Gastroesophageal sphincter (tissue), 4 donors: ENCODE results near the gene BICC1. TPM values are rescaled to one million over a fixed set of nuclear protein-coding genes. Genes with fewer than 3 reads are reported as not detected.

Source experiments
- ATAC-seq: fragments of 150-250 bp; one replicate; pipeline ENCODE4 v1.9.1; 2016; ENCODE audit warnings: mild to moderate bottlenecking, moderate library complexity
- H3K27ac ChIP-seq, 4 donors: fragments of 200-600 bp; sonication (generic) in 3 of 4; 1 replicate in 3 of 4; 2 replicates in 1 of 4; pipeline ENCODE4 v1.5.1; 2016 to 2019
- H3K27me3 ChIP-seq: fragments of 200-600 bp; sonication (generic); one replicate; pipeline ENCODE4 v1.5.1; 2019
- H3K36me3 ChIP-seq, 2 donors: fragments of 200-600 bp; sonication (generic); one replicate each; pipeline ENCODE4 v1.5.1; 2019; ENCODE audit warnings: control low read depth in 1 of 2
- H3K4me1 ChIP-seq, 3 donors: fragments of 200-600 bp; sonication (generic); 1 replicate in 2 of 3; 2 replicates in 1 of 3; pipeline ENCODE4 v1.5.1; 2016 to 2019; ENCODE audit warnings: control low read depth in 2 of 3
- H3K4me3 ChIP-seq, 2 donors: fragments of 200-600 bp; sonication (generic); one replicate each; pipeline ENCODE4 v1.5.1; 2019; ENCODE audit warnings: mild to moderate bottlenecking in 1 of 2, moderate library complexity in 1 of 2
- H3K9me3 ChIP-seq, 3 donors: fragments of 200-600 bp; sonication (generic); one replicate each; pipeline ENCODE4 v1.5.1; 2017 to 2019; ENCODE audit warnings: control low read depth in 2 of 3
- EP300 ChIP-seq: sonication (generic); formaldehyde crosslinking; IDR thresholded peaks from one replicate; pipeline ENCODE4 v1.6.1; 2017; ENCODE audit warnings: antibody characterized with exemption, mild to moderate bottlenecking
- POLR2A ChIP-seq, 2 donors: fragments of 450-650 bp; IDR thresholded peaks; one replicate each; pipeline ENCODE4 v1.6.1; 2017; ENCODE audit warnings: antibody characterized with exemption in 2 of 2, mild to moderate bottlenecking in 2 of 2, moderate library complexity in 1 of 2
- POLR2AphosphoS5 ChIP-seq: sonication (generic); formaldehyde crosslinking; IDR thresholded peaks from one replicate; pipeline ENCODE4 v1.6.1; 2017; ENCODE audit warnings: antibody characterized with exemption
- WGBS, 2 donors: methylation state at CpG; one replicate each; pipeline ENCODE4 v1.1.5; 2018; ENCODE audit warnings: low coverage in 1 of 2; 5-methylcytosine and 5-hydroxymethylcytosine counted together
- total RNA-seq, 4 donors: library from RNA; depleted of rRNA; stranded (reverse); fragments of >200 nt; gene quantifications; one replicate each; pipeline ENCODE4 v1.1.0, GENCODE V29; 2016
- TF ChIP-seq, protein P1 (sequence below), 4 experiments: fragments of 200-600 bp in 2 of 4; fragments of 450-650 bp in 2 of 4; sonication (generic) in 1 of 4; IDR thresholded peaks; one replicate each; pipeline ENCODE4 v1.5.1; 2017 to 2019; ENCODE audit warnings: antibody characterized with exemption in 4 of 4, mild to moderate bottlenecking in 2 of 4, moderate library complexity in 2 of 4

BICC1 gene
- total RNA-seq, 4 donors from 2014 or later, result 18.6 to 27.8 (median 22.5) TPM

DNA sequence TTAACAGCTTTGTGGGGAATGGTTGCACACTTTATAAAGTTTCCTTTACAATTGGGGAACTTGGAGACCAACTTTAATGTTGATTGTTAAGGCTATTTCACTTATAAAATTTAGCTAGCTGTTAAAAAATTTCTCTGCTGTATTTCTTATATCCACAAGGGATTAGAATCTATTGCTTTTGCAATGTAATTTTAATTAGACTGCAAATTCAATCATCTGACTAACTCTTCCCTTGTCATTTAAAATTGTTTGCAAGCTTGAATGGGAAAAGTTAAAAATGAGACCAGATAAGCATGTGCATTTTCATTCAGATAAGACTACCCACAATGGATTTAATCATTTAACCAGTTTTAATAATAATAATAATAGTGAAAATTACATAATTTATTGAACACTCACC is 213.2 kb downstream of the BICC1 start:
- H3K9me3 ChIP-seq, result peaks cover 0 to 14% (median 0%) of the 10 kb centered on the region in 3 donors
- no peaks in the 10 kb centered on the region for H3K36me3 ChIP-seq
- ATAC-seq, result no peak
- no peak overlapping the region for H3K27ac ChIP-seq
- no peak overlapping the region for H3K4me3 ChIP-seq
- H3K4me1 ChIP-seq, result peaks cover 3 to 28% (median 5%) of the 10 kb centered on the region in 3 donors
- H3K27me3 ChIP-seq, result no peaks in the 10 kb centered on the region
- no peak for TF ChIP-seq EP300

DNA sequence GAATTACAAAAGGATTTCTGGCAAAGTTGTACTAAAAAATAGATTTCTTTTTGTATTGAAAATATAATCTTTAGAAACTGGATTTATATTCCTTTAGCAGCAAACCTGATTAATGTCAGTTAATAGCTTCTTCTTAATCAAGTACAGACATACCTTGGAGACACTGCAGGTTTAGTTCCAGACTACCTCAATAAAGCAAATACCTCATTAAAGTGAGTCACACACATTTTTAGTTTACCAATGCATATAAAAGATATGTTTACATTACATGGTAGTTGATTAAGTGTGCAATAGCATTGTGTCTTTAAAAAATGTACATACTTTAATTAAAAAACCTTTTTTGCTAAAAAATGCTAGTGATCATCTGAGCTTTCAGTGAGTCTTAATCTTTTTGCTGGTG is 215.0 kb downstream of the BICC1 start:
- Histone ChIP-seq H3K4me3 (no peak overlapping the region), H3K27me3 (no peaks in the 10 kb centered on the region), H3K4me1 (peaks cover 0 to 14% (median 0%) of the 10 kb centered on the region in 3 donors), H3K27ac (no peak overlapping the region), H3K36me3 (no peaks in the 10 kb centered on the region), H3K9me3 (peaks cover 0 to 19% (median 0%) of the 10 kb centered on the region in 3 donors)
- TF ChIP-seq, protein P1, sequence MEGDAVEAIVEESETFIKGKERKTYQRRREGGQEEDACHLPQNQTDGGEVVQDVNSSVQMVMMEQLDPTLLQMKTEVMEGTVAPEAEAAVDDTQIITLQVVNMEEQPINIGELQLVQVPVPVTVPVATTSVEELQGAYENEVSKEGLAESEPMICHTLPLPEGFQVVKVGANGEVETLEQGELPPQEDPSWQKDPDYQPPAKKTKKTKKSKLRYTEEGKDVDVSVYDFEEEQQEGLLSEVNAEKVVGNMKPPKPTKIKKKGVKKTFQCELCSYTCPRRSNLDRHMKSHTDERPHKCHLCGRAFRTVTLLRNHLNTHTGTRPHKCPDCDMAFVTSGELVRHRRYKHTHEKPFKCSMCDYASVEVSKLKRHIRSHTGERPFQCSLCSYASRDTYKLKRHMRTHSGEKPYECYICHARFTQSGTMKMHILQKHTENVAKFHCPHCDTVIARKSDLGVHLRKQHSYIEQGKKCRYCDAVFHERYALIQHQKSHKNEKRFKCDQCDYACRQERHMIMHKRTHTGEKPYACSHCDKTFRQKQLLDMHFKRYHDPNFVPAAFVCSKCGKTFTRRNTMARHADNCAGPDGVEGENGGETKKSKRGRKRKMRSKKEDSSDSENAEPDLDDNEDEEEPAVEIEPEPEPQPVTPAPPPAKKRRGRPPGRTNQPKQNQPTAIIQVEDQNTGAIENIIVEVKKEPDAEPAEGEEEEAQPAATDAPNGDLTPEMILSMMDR (IDR thresholded peaks at IDR 0.05), result no peak
- TF ChIP-seq POLR2A (IDR thresholded peaks at IDR 0.05) (no peak), POLR2AphosphoS5 (no peak), EP300 (no peak)
- no peak for ATAC-seq

DNA sequence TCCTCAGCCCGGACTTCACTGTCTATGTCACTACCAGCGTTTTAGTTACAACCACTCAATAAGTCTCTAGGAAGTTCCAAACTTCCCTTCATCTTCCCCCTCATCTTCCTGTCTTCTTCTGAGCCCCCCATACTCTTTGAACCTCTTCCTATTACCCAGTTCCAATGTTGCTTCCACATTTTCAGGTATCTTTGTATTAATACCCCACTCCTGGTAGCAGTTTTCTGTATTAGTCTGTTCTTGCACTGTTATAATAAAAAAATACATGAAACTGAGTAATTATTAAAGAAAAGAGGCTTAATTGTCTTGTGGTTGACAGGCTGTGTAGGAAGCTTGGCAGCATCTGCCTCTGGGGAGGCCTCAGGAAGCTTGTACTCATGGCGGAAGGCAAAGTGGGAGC is 218.6 kb downstream of the BICC1 start:
- peaks cover 0 to 19% (median 0%) of the 10 kb centered on the region in 3 donors for H3K9me3 ChIP-seq
- no peaks in the 10 kb centered on the region for H3K36me3 ChIP-seq
- TF ChIP-seq, protein P1 (IDR thresholded peaks at IDR 0.05), result no peak
- TF ChIP-seq POLR2A (IDR thresholded peaks at IDR 0.05) (no peak), POLR2AphosphoS5 (no peak), EP300 (no peak)
- WGBS, 2 donors, result 97 to 100% methylated on average over 3 of the region's 3 CpGs
- peaks cover 0 to 21% (median 0%) of the 10 kb centered on the region in 3 donors for H3K4me1 ChIP-seq
- no peak overlapping the region for H3K27ac ChIP-seq
- no peak overlapping the region for H3K4me3 ChIP-seq
- no peaks in the 10 kb centered on the region for H3K27me3 ChIP-seq
- ATAC-seq, result no peak

DNA sequence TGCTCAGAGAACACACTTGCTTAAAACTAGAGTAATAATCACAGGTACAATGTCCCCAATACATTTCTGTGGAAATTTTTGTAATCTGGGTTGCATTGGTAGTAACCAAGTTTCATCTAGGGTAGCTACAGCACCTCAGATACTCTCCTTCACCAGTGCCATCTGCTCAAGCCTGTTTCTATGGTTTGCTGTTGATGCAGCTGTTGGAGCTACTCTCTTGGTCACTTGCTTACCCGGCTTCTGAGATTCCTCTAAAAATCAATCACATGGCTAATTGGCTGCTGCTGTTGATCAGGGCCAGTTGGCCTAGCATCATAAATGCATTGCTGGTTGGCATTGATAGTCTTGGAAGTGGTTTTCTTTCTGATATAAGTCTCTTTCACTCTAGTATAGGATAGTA is 220.8 kb downstream of the BICC1 start:
- 77% methylated on average over 1 of the region's 1 CpG; no CpG with 5 or more reads in 1 of the 2 donors for WGBS, 2 donors
- no peak overlapping the region for H3K4me3 ChIP-seq
- no peaks in the 10 kb centered on the region for H3K36me3 ChIP-seq
- no peak overlapping the region for H3K27ac ChIP-seq
- TF ChIP-seq EP300 (no peak), POLR2A (IDR thresholded peaks at IDR 0.05) (no peak), POLR2AphosphoS5 (no peak)
- TF ChIP-seq, protein P1 (IDR thresholded peaks at IDR 0.05), result no peak
- H3K9me3 ChIP-seq, result peaks cover 0 to 17% (median 0%) of the 10 kb centered on the region in 3 donors
- peaks cover 0 to 21% (median 0%) of the 10 kb centered on the region in 3 donors for H3K4me1 ChIP-seq
- no peaks in the 10 kb centered on the region for H3K27me3 ChIP-seq
- no peak for ATAC-seq

DNA sequence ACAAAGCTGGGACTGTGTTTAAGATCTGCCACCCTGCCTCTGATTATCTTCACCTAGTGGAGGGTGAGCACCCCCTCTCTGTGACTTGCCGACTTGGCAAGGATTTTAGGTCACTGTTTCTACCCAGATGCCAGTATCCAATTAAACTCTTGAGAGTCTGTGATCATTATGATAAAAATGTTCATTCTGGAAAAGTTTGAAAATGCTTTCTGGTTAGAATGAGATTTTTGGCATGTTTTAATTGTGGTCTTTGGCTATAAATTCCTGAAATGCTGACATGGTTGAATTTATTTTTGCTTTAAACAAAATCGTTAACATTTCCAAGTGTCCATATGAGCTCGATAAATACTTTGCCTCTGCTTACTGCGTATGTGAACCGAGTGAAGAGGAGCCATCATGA is 221.4 kb downstream of the BICC1 start:
- H3K27ac ChIP-seq, result no peak overlapping the region
- no peak overlapping the region for H3K4me3 ChIP-seq
- H3K36me3 ChIP-seq, result no peaks in the 10 kb centered on the region
- ATAC-seq, result no peak
- WGBS, 2 donors, result 57 to 71% methylated on average over 5 of the region's 5 CpGs
- H3K4me1 ChIP-seq, result peaks cover 0 to 21% (median 0%) of the 10 kb centered on the region in 3 donors
- H3K9me3 ChIP-seq, result peaks cover 0 to 11% (median 0%) of the 10 kb centered on the region in 3 donors
- H3K27me3 ChIP-seq, result no peaks in the 10 kb centered on the region
- no peak for TF ChIP-seq POLR2A (IDR thresholded peaks at IDR 0.05)
- no peak for TF ChIP-seq EP300
- TF ChIP-seq, protein P1 (IDR thresholded peaks at IDR 0.05), result no peak
- no peak for TF ChIP-seq POLR2AphosphoS5
